Mononuclear cell (primary cell): ENCODE data around the gene CD86. TPM values are rescaled to one million over a fixed set of nuclear protein-coding genes. Genes with fewer than 3 reads are reported as not detected.

Experiments used
- H3K27me3 ChIP-seq: 2 replicates; pipeline ENCODE4 v1.6.0; 2011; ENCODE audit warnings: low read length, control low read depth; ENCODE audit not compliant: insufficient read depth
- H3K4me1 ChIP-seq: 2 replicates; pipeline ENCODE4 v1.5.1; 2011; ENCODE audit warnings: mild to moderate bottlenecking, low read length, control low read depth; ENCODE audit not compliant: insufficient read depth
- H3K4me3 ChIP-seq: 2 replicates; pipeline ENCODE4 v1.5.1; 2011; ENCODE audit warnings: mild to moderate bottlenecking, low read length, moderate library complexity
- H3K9me3 ChIP-seq: 2 replicates; pipeline ENCODE4 v1.5.1; 2011; ENCODE audit warnings: low read depth, mild to moderate bottlenecking, control low read depth, low read length
- total RNA-seq: library from RNA; depleted of rRNA; stranded (reverse); fragments of >200 nt; gene quantifications from one replicate; pipeline ENCODE4 v1.2.3, GENCODE V29; 2012

The CD86 gene
- total RNA-seq, 1 donor: 50.1 TPM

DNA sequence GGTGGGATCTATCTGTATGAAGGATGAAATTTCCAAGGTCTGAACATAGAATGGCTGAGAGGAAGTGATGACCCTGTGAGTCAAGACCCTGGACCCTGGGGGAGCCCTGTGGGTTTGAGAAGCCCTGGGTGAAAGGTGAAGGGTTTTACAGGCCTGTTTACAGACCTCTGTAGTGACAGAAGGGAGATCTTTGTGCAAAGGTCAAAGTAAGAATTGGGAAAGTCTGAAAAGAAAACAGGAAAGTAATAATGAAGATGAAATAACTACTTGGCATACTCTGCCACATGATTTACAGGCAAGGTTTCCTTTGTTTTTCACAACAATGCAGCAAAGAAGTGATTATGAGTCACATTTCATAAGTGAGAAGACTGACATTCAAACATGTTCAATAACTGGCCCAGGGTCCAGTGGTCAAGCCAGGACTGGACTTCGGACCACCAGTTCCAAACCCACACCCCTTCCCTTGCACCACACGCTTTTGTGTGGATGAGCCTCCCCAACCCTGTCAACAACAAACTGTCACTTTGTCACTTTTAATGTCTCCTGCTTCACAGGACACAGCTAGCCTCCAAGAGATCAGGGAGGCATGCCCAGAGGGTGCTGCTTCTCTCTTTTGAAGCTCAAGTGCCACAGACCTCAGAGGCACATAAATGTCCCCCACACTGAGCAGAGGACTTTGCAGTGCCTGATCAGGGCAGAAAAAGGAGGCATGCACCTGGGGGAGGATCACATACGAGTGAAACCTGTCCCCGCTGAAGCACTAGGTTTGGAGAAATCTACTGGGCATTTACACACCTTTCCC lies 21.5 kb downstream of the CD86 start:
- no peaks in the 10 kb centered on the region for H3K9me3 ChIP-seq
- H3K4me3 ChIP-seq: no peak overlapping the region
- H3K4me1 ChIP-seq: peaks cover 54% of the 10 kb centered on the region

DNA sequence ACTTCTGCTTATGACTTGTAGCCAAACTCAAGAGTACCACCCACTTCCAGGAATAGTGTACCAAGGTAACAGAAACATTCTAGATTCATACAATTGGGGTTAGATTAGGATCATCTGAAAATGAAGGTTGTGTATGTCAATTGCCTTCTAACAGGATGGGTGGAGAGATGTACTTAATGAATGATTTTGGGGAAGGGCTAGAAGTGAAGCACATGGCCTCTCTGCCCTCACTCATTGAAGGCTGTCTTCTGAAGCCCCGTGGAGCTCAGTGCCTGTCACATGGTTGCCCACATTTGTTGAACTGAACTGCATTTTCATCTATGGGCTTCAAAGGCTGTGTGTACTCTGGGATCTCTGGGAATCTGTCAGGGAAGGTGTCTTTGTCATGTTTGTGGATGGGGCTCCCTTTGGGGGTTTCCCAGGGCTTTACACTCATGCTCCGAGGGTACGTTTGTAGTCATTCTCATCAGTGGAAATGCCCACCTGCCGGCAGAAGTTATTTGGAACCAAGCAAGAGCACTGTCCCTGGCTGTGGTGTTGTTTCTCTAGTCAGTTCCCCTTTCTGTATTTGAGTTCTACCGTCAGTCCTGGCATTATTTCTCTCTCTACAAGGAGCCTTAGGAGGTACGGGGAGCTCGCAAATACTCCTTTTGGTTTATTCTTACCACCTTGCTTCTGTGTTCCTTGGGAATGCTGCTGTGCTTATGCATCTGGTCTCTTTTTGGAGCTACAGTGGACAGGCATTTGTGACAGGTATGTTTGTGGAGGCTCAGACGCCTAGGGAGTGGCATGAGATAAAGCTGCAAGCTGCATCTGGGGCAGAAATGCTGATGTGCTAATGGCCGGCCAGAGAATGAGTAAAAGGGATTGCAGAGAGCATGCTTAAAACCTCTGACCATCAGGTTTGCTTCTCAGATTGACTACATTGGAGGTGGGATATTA lies 22.4 kb downstream of the CD86 start:
- Histone ChIP-seq H3K27me3 (no peaks in the 10 kb centered on the region), H3K4me1 (peaks cover 54% of the 10 kb centered on the region), H3K9me3 (no peaks in the 10 kb centered on the region), H3K4me3 (peak overlapping the region; percentile 11)

More for the DNA sequence above, 21.5 kb downstream of the CD86 start:
- no peaks in the 10 kb centered on the region for H3K27me3 ChIP-seq

DNA sequence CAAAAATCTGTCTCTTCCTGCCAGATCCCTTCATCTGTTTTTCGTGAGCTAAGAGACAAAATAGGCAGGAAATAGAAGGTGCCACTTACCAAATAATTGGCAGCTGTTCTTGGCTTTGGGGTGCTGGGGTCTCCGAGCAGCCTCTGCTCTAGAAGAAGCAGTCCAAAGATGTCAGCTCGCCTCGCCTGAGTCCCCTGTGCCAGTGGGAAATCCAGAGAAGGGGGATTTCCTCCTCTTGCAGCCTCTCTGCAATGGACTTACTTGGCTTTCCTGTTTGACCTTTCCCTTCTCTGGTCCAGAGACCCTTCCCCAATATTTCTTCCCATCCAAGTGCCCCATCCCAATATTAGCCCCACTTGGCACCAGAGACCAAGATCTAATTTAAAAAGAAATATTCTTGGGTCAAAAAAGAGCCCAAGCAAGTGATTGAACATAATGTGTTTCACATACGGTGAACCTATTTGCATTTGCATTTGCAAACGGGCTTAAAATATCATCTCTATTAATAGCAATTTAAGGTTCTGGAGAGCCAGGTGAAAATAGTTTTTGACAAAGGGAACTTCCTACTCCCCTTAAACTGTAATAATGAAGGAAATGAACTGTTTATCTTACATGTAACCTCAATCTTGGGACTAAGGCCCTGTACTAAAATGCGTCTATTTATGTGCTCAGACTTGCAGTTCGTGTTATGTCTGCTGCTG lies 23.2 kb downstream of the CD86 start:
- Histone ChIP-seq H3K4me3 (peak overlapping the region; percentile 11), H3K9me3 (no peaks in the 10 kb centered on the region), H3K4me1 (peaks cover 53% of the 10 kb centered on the region), H3K27me3 (no peaks in the 10 kb centered on the region)

DNA sequence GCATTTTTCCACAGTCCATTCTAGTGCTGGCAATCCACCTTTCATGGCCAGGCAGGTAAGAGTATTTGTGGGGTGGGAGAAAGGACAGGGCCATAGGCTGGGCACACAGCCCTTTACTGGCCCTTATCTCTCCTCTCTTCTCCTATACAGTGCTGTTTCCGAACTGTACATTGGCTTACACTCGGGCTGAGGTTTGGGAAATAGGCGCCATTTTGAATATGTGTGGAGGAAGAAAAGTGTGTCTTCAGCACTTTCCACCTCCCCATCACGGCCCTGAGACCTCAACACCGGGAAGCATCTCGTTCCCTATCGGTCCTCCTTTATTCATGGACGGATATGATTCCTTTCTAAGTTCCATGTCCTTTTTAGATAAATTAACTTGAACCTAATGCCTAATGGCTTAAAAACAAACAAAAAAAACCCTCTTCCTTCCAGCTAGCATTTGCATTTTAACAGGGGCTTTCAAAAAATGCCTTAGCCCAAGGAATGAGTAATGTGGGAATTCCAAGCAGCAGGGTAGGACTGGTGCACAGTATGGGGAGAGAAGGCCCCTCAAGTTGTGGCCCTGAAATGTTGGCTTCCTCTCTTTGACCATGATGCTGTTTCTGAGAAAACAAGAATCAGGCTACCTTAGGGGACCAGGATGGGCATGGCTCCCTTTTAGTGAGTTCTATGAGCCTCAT lies 24.5 kb downstream of the CD86 start:
- no peaks in the 10 kb centered on the region for H3K27me3 ChIP-seq
- no peaks in the 10 kb centered on the region for H3K9me3 ChIP-seq
- no peak overlapping the region for H3K4me3 ChIP-seq
- H3K4me1 ChIP-seq: peaks cover 46% of the 10 kb centered on the region

DNA sequence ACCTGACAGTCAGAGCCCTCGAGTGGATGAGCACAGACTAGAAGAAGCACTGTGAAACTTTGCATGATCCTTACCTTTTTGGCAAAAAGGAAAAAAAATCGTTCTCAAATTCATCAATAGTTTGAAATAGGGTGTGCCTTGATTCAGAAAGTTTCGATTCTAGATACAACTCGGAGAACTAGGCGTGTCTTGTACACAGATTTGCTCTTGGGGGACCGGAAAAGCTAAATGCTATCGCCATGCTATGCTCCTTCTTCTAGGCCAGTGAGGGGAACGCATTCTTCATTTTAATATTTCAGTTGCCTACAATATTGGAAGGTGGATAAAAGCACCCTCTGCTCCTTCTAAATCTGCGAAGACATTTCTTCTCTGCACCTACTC lies 25.0 kb downstream of the CD86 start:
- Histone ChIP-seq H3K9me3 (no peaks in the 10 kb centered on the region), H3K4me1 (peaks cover 42% of the 10 kb centered on the region), H3K4me3 (no peak overlapping the region), H3K27me3 (no peaks in the 10 kb centered on the region)

DNA sequence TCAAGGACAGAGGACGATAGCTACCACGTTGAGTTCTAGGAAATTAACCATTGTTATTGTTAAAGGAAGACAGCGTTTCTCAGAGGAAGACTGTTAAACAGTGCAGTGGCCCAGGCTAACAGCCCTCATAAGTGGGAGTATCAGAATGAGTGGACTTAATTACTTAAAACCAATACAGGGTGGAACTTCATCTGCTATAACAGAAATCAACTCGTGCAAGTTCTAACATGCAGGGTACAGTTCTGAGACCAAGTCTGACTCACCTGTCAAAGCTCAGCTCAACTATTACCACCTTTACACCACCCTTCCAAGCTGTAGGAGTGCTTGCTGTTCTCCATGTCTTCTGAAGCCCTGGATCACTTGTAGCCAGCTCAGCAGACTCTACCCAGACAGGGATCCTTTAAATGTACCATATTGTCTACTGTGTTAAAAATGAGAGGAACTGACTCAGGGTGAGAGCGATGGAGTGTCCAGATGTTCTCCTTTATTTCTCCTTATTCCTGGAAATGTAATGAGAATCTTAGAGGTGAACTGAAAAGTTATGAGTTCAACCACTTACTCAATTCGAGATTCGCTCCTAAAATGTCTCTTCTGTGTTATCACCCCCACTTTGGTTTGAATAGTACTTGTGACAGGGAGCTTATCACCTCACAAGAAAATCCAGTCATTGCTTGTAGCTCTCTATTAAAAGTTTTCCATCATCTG lies 26.5 kb downstream of the CD86 start:
- Histone ChIP-seq H3K27me3 (no peaks in the 10 kb centered on the region), H3K4me1 (peaks cover 42% of the 10 kb centered on the region), H3K9me3 (no peaks in the 10 kb centered on the region), H3K4me3 (no peak overlapping the region)

DNA sequence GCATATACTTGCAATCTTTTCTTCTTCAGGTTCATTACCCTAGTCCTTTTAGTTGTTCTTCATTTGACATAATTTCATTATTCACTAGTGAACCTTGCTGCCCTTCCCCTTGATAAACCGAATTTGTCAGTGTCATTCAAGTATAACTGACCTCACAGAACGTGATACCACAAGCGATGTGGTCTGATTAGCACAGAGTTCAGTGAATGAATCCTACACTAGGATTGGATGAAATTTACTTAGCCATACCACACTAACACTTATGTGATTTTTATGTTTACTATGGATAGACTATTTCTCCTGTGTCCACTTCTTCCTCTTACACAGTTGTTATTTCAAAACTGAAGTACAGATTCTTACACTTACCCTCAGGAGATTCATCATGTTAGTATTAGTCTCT lies 27.2 kb downstream of the CD86 start:
- peaks cover 36% of the 10 kb centered on the region for H3K4me1 ChIP-seq
- no peak overlapping the region for H3K4me3 ChIP-seq

DNA sequence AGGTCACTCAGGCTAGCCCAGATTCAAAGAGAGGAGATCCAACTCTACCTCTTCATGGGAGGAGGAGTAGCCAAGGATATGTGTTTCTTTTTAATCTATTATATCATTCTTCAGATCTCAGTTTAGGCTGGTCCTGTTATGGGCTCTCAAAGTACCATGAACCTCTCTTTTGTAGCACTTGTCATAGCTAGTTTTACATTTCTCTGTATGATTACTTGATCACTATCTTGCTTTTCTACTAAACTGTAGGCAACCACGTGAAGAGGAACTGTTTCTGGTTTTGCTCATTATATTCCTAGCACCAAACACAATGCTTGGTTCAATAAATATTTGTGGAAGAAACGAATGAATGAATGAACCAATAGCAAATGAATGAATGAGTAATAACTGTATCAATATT lies 29.6 kb downstream of the CD86 start:
- Histone ChIP-seq H3K27me3 (no peaks in the 10 kb centered on the region), H3K4me1 (peaks cover 42% of the 10 kb centered on the region)

More for the DNA sequence above, 27.2 kb downstream of the CD86 start:
- Histone ChIP-seq H3K27me3 (no peaks in the 10 kb centered on the region), H3K9me3 (no peaks in the 10 kb centered on the region)

DNA sequence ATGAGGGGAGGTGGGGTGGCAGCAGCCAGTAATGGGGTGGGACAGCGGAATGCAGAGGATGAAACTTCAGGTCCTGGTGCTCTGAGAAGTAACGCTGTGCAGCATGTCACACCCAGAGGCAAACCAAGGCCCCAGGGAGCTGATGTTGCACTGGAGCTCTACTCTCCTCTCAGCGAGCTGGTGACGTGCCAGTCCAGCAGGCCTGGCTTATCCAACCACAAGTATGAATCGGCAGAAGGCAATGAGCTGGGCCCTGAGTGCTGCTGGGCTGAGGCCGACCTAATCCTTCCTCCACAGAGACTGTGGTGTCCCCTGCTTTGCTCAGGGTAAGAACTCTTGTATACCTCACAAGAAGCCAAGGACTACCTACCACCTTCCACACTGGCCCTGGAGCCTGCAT lies 30.5 kb downstream of the CD86 start:
- peaks cover 45% of the 10 kb centered on the region for H3K4me1 ChIP-seq
- H3K4me3 ChIP-seq: no peak overlapping the region

More for the DNA sequence above, 29.6 kb downstream of the CD86 start:
- Histone ChIP-seq H3K4me3 (no peak overlapping the region), H3K9me3 (no peaks in the 10 kb centered on the region)

DNA sequence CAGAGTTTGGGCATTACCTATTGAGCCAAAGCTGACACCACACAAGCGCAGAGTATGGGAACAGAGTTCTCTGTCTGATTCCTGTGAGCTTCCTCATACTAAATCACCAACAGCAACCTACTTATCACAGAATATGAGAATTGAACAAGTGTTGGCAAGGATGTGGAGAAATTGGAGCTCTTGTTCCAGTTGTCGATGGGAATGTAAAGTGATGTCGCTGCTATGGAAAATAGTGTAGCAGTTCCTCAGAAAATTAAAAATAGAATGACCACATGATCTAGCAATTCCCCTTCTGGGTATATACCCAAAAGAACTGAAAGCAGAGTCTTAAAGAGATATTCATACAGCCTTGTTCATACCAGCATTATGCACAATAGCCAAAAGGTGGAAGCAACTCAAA lies 33.4 kb downstream of the CD86 start:
- no peaks in the 10 kb centered on the region for H3K27me3 ChIP-seq
- peaks cover 67% of the 10 kb centered on the region for H3K4me1 ChIP-seq
- no peaks in the 10 kb centered on the region for H3K9me3 ChIP-seq
- H3K4me3 ChIP-seq: no peak overlapping the region

More for the DNA sequence above, 30.5 kb downstream of the CD86 start:
- Histone ChIP-seq H3K9me3 (no peaks in the 10 kb centered on the region), H3K27me3 (no peaks in the 10 kb centered on the region)

DNA sequence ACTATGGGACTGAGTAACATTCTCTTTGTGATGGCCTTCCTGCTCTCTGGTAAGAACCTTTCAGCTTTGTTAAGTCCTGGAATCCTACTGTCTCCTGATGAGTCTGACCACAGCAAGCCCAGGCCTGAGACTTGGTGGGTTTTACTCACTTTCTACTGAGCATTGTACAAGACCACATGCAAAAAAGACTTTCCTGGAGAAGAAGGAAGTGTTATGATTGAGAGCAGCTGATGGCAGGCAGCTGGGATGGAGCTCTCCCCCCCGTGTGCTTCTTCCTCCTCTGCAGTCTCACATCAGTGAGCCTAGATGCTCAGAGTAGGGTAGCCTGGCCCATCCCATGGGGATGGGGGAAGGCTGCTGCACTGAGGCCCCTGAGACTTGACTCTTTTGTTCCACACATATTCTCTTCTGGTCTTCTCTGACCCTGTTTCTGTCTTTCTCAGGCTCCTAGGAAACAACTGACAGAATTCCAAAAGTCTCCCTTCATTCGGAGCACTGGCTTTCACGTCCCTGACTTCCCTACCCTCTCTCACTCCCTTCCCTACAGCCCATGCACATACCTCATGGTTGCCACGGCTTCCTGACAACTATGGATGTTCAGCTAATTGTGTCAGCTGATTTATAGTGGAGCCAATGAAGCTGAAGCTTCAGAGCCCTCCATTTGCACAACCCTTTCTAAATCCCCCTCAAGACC lies 36.6 kb downstream of the CD86 start:
- peaks cover 44% of the 10 kb centered on the region for H3K4me1 ChIP-seq
- no peaks in the 10 kb centered on the region for H3K27me3 ChIP-seq
- no peaks in the 10 kb centered on the region for H3K9me3 ChIP-seq
- no peak overlapping the region for H3K4me3 ChIP-seq

DNA sequence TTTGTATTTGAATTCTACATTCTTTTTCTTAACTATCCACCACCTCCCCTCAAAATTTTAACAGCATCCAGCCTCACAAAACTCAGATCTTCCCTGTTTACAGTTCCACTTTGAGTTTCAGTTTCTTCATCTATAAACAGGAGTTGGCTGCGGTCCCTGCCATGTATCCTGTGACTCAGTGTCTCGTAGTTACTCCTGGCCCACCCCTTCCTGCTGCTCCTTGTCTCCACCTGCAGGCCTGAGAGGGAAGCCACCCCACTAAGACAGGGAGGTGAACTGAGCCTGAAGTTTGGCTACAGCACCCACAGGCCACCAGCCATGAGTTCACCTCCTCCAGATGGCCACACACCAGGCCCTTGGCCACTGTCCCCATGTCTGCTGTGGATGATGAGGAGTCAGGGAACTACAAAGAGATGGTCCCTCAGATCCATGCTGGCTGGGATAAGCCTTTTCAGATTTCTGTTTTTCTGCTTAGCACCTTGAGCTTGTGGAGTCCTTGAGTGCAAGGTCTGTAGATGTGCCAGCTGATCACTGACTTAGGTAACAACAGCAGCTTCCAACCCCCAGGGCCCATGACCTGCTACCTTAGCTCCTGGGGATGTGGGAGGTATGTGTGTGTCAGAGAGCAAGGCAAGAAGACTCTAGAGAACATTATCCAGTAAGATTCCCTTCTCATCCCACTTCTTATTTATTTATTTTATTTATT lies 37.5 kb downstream of the CD86 start:
- H3K27me3 ChIP-seq: no peaks in the 10 kb centered on the region
- peaks cover 42% of the 10 kb centered on the region for H3K4me1 ChIP-seq
- no peak overlapping the region for H3K4me3 ChIP-seq
- no peaks in the 10 kb centered on the region for H3K9me3 ChIP-seq

DNA sequence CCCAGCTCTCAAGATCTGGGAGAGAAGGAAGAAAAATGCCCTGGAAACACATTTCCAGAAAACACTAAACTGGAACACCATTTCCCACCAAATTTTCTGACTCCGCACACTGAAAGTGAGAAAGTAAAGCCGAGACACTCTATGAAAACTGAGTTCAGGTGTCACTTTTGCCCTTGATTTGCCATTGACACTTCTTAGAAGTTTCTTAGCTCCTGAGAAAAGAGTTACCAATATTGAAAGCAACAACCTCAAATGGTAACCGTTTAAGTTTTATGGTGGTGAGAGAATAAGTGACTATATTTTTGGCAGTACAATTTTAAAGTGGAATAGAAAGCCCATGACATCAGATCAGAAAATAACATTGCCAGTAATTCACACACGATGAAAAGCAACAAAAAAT lies 39.0 kb downstream of the CD86 start:
- Histone ChIP-seq H3K4me3 (no peak overlapping the region), H3K9me3 (no peaks in the 10 kb centered on the region), H3K4me1 (peaks cover 27% of the 10 kb centered on the region), H3K27me3 (no peaks in the 10 kb centered on the region)
